Hematopoietic multipotent progenitor cell treated with erythropoietin and hydrocortisone succinate and interleukin-3 and kit ligand, for 8 days (in vitro differentiated cells): ENCODE measurements around the gene NRXN2.
A peak's percentile ranks its signal among the peaks of the same experiment; 100 is the strongest.

ENCODE experiments used
- DNase-seq: peaks from one replicate; pipeline ENCODE4 v3.0.0-alpha.2; 2015

The NRXN2 gene

DNA sequence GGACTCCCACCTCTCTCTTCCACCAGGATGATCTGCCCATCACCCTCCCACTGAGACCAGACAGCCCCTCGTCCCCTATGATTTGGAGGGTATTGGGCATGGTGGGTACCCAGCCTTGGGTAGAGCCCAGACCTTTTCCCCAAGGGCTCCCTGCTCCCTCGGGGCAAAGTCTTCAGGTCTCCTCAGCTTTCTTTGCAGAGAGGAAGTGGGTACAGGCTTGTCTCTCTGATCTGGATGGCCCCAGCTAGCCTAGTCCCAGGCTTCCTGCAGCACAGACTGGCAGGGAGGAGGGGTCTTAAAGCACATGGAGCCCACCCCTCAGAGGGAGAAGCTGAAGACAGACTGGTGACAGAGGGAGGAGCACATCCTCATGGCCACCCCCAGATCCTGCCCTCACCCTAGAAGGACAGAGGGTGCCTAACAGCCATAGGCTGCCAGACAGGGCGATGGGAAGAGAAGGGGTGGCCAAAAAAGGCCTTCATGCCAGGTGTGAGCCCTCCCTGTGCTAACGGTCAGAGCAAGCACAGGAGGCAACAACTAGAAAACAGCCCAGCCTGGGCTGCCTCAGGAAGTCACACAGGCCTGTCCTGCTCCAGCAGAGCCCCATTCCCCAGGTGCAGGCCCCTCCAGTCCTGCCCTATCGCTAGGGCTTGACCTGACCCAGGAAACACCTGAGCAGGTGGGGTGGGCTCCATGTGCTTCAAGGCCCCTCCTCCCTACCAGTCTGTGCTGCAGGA is 101.5 kb downstream of the NRXN2 start:
- DNase-seq: no peak

DNA sequence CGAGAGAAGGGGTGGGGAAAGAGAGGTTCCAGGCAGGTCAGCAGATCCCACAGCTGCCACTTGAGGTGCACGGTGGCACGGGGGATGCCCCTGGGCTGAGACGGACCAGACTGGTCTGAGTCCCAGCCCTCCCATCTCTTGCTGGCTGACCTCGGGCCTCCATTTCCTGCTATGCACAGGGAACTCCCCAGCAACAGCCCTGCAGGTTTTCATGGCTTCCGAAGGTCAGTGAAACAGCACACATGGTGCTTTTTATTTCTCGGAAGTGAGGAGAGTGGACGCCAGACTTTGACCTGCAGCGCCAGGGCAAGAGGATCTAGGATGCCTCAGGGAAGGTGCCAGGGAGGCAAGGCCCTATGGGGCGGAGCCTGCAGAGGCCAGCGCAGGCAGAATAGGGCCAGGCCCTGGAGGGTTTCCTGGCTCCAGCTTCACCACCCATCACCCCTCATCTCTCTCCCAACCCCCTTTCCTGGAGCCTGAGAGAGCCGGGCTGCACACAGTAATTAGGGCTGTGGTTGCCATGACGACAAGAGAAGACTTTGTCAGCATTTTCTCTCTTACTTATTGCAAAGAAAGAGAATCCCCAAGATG is 102.5 kb downstream of the NRXN2 start:
- DNase-seq: no peak

DNA sequence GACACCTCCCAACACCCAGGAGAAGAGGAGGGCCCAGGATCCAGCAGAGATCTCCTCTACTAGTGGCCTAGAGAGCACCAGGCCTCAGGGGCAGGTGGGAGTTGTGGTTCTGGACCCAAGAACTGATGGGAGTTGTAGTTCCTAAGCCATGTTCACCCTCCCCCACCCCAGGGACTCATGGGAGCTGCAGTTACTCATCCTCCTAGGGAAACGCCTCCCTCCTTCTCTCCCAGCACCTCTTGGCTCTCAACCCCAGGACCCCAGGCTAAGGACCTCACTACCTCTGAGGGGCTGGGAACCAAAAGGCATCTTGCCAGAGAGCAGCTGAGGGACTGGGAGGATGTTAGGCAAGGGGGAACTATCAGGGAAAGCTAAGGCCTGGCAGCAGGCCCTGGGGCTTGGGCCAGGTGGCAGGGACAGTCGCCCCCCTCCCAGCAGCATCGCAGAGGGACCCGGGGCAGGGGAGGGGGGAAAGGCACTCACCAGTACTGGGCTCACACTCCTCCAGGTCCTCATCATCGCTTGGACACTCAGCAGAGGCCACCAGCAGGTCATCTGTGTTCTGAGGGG is 103.1 kb downstream of the NRXN2 start:
- peak; percentile 36 for DNase-seq

DNA sequence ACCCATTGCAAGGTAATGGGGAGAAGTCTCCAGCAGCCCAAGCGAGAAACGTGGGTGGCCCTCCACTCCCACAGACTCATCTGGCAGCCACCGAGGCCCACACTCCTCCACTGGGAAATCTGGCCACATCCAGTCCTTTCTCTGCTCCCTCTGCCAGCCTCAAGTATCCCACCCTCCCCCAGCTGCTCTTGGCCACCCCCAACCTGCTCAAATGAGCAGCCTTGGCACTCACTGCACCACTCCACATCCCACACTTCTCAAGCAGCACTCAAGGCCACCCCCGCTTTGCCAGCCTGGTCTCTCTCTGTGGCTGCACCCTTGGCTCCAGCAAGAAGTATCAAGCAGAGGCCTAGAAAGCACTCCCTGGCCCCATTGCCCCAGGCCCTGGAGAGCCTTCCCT is 103.8 kb downstream of the NRXN2 start:
- no peak for DNase-seq

DNA sequence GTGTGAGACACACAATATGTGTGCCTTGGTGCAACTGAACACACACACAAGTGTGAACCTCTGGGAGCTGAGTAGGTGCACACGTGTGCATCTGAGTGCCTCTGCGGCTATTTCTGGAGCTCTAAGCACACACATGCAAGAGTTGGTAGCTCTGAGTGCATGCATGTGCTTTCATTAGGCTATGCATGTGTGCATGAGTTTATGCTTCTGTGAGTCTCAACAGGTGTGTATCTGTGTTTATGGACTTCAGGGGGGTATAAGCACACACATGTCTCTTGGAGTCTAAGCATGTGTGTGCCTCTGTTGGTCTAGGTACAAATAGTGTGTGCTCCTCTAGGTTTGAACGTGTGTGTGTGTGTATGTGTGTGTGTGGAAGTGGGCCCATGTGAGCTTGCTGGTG is 106.2 kb downstream of the NRXN2 start:
- no peak for DNase-seq

DNA sequence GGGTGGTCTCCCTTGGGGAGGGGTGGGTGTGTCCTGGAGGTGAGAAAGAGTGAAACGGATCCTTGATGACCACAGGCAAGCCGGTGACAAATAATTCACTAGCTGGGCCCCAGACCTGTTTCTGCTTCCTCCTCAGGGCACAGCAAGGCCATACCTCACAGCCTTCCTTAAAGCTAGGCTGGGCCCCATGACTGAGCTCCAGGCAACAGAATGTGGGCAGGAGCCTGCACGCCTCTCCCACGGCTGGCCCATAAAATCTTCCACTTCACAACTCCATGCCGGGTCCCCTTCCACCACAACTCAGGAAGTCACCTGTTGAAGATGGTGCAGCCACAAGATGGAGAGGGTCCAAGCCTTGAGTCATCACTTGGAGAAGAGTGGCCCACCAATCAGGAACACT is 108.1 kb downstream of the NRXN2 start:
- DNase-seq: no peak

DNA sequence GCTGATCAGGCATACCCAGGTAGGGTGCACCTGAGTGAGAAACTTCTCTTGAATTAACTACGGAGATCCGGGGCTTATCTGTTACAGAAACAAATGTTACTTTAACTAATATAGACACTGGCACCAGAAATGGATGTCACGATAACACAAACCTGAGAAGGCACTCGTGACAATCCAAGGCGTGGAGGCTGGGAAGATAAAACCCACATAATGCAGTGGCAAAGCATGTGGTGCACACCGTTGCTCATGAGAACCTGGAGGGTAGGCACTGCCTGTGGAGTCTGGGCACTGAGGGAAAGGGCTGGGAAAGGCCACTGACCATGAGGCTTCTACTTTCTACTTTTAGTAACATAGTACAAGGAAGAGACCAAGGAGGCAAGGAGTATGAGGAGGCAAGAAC is 109.3 kb downstream of the NRXN2 start:
- no peak for DNase-seq

DNA sequence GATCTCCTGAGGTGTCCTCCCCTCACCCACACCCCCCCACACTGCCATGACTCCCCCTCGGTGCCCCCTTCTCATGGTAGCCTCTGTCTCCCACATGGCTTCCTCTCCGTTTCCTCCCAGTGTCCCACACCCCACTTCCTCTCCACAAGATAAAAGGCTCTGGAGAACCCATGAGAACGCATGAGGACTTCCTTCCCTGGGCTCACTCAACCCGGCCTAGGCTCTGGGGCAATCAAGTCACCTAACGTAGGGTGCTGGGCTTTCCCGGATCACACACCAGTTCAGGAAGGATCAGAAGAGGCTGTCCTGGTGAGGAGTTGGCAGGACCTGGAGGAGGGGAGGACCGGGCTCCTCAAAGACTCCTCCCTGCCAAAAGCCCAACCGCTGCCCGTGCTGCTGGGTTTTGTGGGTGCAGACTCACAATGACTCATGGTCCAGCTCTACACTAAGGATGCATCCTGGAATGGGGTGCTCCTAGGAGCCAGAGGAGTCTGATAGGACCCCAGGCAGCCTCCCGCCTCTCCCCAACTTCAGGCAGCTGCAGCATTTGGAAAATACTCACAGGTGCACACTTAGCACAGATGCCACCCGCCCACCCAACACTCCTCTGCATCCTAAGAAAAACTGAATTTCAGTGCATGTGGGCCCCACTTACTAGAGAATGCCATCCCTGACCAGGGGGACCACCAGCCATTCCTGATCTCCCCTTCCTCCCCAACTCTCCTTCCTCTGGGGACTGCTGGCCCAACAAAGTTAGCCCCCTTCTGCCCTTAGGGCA is 110.9 kb downstream of the NRXN2 start:
- DNase-seq: peak; percentile 23

DNA sequence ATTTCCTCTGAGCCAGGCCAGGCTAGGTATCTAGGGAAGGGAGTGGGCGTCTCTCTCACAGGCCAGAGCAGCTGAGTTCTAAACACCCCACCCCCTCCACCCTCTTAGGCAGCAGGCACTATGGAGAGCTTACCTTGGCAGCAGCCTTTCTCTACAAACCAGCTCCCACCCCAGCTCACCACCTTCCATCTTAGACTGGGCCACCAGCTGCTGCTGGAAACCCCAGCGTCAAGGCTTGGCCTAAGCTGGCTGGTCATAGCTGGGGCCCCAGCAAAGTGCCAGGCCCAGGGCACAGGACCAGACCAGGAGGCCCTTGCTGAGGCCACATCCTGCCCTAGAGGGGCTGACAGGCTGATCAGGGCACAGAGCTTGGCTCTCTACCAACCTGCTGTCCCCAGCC is 111.8 kb downstream of the NRXN2 start:
- no peak for DNase-seq

DNA sequence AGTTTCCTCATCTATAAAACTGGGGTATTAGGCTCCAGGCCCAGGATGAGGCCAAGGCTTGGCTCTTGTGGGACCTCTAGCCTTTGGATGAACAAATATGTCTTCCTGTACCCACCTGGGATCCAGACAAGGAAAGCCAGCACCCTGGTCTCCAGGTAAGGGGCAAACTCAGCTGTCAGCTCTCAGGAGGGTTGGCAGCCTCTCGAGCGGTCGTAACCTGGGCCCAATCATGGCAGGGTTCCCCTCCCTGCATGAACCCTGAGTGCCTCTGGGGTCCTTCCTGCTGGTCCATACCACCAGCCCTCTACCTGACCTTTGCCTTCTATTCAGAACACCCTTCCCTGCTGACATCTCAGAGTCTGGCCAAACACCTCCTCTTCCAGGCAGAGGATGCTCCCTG is 112.4 kb downstream of the NRXN2 start:
- no peak for DNase-seq

DNA sequence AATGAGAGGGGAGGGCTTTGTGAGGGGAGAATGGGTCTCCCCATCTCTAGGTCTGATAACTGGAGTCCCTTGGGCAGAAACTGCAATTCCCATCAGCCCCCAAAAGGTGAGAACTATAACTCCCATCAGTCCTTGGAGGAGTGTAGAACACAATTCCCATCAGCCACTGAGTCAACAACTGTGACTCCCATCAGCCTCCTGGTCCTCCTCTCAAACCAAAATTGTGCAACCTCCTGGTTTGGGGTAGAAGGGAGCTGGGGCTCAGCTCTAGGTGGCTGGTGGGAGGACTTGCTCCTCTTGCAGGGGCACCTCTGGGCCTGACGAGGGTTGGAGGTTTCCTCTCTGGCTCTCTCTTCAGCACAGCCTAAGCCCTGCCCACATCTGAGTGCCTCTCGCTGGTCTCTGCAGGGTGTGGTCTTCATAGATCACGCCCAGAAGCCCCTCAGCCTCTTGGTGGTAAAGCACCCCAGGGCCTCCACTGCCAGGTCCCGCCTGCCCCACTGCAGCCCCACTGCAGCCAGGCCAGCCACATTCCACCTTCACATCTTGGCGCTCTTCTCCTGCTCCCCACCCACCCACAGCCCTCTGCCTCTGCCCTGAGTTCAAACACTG is 113.5 kb downstream of the NRXN2 start:
- no peak for DNase-seq

DNA sequence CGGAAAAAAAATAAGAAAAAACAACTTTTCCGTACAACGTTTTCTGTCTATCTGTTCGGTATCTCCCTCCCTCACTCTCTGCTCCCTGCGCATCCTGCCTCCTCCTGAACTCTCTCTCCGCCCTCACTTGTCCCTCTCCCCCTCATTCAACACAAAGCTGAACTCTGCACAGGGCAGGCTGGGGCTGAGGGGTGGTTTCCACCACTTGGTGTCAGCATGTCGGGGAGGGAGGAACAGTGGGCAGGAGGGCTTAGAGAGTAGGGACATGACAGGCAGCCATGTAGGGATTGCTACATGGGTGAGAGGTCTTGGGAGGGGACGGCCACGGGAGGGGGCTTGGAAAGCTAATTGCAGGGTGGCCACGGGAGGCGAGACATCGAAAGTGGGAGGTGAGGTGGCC is 114.4 kb downstream of the NRXN2 start:
- DNase-seq: no peak

DNA sequence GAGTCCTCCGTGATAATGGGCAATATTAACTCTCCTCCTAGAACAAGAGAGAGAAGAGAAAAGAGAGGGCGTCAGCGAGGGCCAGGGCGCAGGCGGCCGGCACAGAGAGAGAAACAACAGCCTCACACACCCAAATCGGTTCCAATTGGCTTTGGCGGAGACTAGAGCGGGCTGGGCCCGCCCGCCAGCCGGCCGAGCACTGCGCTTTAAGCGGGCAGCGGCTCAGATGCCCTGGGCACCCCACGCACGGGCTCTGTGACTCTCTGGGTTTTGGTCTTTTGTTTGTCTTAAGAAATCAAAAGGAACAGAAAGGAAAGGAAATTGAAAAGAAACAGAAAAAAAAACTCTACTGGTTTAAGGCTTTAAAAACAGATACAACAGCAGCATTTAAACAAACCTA is 115.0 kb downstream of the NRXN2 start:
- no peak for DNase-seq

DNA sequence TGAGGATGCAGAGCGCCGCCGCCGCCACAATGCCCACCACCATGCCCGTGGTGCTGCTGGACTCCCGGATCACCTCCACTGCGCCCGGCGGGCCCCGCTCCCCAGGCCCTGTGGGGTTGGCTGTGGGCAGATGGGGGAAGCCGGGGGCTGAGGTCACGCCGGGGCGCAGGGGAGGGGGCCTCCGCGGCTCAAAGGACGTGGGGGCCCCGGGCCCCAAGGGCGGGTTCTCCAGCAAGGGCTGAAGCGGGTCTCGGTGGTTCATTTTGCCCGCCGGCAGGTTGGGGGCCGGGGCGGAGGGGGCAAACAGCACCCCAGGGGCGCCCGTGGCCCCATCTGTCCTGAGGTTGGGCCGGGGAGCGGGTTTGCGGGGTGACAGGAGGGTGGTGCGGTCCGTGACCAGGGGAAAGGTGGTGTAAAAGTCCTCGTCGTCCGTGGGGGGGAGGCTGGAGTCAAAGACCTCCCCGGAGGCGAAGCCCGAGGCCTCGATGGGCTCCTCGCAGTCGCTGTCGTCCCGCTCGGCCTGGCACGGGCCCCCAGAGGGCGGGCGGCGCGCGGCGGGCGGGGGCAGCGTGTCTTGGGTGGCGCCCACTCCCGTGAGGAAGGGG is 115.5 kb downstream of the NRXN2 start:
- no peak for DNase-seq

DNA sequence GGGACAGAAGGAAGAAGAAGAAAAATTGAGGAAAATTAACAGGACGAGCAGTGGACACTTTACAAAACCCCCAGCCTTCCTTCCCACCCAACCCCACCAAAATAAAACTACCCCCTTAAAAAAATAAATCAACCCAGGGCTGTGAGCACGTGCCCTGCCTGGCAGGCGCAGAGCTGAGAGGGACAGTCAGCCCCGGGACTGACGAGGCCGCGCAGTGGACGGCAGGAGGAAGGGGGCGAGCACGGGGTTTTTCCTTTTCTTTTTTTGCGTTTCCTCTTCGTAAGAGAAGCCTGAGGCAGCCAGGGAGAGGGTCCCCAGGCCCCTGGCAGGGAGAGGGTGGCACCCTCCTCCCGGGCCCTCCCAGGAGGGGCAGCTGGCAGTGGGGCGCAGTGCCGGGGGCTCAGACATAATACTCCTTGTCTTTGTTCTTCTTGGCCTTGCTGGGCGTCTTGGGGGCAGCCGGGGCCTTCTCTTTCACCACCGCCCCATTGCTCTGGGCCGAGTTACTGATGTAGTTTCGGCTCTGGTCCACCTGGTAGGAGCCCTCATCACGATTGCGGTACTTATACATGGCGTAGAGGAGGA is 116.1 kb downstream of the NRXN2 start:
- no peak for DNase-seq

DNA sequence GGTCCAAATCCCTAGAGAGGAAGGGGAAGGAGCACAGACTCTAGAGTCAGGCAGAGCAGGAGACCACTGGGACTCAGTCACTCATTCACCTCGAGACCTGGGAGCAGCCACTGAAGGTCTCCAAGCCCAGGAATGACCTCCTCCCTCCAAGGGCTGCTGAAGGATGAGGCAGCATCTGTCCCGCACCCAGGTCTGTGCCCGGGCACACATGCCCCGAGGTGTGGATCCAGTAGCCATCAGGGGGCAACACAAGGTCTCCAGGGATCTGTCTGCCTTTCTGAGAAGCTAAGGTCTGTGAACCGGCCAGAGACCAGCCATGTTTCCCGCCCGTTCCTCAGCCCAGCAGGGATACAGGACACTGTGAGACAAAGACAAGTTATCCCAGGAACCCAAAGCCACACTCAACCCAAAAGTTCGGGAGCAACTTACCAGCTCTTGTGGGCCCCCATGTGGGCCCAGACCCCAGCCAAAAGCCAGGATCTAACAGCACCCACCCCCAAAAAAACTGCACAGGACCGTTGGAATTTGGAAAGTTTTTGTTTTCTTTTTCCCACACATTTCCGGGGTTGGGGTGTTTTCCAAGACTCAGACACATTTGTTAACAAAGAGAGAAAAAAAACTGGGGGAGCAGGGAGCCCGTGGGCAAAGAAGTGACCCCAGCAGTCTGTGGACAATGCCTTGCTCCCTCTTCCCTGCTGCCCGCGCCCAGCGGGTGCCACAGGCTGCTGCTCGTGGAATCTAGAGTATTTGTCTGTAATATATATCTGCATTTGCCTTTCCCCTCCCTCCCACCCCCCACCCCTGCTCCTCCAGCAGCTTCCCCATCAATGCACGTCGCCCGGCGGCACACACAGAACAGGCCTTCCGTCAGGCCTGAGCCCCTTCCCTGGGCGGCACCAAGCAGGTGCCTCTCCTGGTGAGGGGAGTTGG is 117.1 kb downstream of the NRXN2 start:
- DNase-seq: no peak

DNA sequence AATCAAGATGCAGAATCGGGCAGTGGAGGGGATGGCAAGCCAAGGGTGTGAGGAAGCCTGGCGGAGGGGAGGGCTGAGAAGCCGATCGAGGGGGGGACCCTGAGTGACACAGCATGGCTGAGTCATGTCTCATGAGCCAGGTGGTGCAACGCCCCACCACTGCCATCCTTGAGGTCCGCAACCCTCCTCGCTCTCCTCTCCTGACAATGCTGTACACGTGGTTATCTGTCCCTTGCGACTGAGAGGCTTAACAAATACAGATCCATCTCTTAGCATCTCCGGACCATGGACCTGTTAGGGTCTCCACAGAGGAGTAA is 117.8 kb downstream of the NRXN2 start:
- DNase-seq: no peak

DNA sequence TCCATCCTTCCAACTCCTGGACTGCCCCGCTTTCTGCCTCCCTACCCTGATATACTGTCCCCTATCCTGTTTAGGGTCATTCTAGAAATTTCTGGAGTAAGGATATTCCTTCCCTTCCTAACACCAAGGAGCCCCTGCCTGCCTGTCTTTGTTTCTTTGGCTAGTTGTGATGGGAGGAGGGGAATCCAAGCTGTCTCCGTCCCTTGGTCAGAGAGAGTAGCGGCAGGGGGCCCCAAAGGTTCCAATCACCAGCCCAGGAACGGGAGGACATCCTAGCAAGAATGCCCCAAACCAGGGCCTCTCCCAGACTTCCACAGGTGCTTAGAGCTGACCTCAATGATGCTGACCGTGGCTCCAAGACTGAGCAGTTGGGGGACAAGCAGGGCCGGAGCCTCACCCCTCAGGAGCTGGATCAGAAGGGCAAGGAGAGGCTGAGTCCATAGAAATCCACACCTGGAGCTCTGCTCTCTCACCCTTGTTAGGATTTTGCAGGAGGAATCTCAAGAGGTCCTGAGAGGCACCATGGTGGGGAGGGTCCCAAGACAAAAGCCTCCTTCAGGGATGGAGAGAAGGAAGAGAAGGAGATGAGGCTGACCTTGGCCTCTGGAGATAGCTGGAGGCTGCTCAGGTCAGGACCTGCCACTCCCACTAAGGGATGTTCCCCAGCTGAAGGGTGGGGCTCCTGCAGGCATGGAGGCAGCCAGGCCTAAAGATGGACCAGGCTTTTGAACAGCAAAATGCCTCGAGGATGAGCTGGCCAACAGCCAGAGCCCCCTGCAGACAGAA is 118.3 kb downstream of the NRXN2 start:
- no peak for DNase-seq

DNA sequence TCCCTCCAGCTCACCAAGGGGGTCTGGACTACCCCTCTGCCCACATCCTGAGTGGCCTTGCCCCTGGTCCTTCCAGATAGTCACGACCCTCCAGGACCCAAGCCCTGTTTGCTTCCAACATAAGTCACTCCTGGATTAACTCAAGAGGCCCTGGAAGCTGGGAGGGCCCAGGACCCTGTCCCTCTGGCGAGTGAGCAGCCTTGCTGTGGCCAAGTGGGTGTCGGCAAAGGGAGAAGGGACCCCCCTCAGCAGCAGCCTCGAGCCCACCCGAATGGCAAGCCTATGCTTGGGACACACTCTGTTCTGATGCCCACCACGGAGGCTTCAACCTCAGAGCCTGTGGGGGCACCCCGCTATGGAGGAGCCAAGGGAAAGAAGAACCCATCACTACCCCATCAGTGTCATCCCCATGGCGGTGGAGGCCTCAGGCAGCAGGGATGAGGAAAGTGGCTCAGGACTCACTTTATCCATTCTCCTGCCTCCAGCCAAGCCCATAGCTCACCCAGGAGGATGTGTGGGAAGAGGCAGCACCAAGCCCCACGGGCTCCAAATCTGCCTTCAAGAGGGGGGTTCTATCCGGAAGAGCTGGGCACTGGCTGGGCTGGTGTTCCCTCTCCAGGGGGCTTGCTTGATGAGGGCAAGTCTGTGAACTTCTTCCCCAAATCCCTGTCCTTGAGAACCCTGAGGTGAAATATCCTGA is 119.4 kb downstream of the NRXN2 start:
- no peak for DNase-seq

DNA sequence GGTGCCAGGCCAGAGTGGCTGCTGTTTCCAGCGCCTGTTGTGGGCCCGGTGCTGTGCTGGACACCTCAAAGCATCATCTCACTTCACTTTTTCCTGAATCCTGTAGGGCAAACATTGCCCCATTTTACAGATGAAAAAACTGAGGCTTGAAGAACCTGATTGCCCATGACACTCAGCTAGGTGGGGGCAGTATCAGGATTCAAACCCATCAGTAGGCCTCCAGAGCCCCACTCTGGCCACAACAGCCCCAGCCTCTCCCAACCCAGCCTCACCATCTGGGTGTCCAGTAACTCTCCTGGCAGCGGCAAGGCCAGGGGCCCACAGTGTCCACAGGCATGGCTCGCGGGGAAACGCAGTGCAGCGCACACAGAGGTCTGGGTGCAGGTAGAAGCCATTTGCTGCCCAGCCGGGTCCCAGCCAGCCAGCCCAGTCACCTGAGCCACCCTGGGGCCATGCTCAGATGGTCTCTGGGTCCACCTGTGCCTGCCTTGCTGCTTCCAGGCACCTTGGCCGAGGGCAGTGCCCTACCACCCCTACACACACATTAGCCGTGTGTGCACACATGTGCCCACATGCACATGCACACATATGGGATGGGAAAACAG is 120.4 kb downstream of the NRXN2 start:
- DNase-seq: no peak
